SK-N-SH treated with all-trans-retinoic acid at 6 μM for 48 hours (cell line): ENCODE data around the gene GPR183.

Source experiments
- ATAC-seq: fragments of 200-7000 bp; cut with Tn5 transposase; 3 replicates; pipeline ENCODE4 v1.9.1; 2020; ENCODE audit warnings: mild to moderate bottlenecking, moderate library complexity
- ARNTL ChIP-seq: fragments of 450-650 bp; formaldehyde crosslinking; IDR thresholded peaks from 2 replicates; pipeline ENCODE4 v1.5.0; 2020; ENCODE audit warnings: low read depth, mild to moderate bottlenecking, moderate library complexity, borderline replicate concordance
- BACH2 ChIP-seq: fragments of 250-450 bp; sonication (Bioruptor Pico); IDR thresholded peaks from 2 replicates; pipeline ENCODE4 v1.9.0; 2021; ENCODE audit warnings: mild to moderate bottlenecking, borderline replicate concordance
- CREB5 ChIP-seq: fragments of 250-450 bp; sonication (Bioruptor Pico); IDR thresholded peaks from 2 replicates; pipeline ENCODE4 v1.5.1; 2020; ENCODE audit warnings: low read depth, mild to moderate bottlenecking, moderate library complexity
- CSDC2 ChIP-seq: fragments of 250-450 bp; sonication (Bioruptor Pico); IDR thresholded peaks from 2 replicates; pipeline ENCODE4 v1.5.0; 2020; ENCODE audit warnings: mild to moderate bottlenecking, moderate library complexity
- CSRNP3 ChIP-seq: fragments of 250-450 bp; sonication (Bioruptor Pico); IDR thresholded peaks from 2 replicates; pipeline ENCODE4 v1.5.1; 2021; ENCODE audit warnings: mild to moderate bottlenecking, moderate library complexity
- ESRRG ChIP-seq: fragments of 250-450 bp; sonication (Bioruptor Pico); IDR thresholded peaks from 2 replicates; pipeline ENCODE4 v1.6.1; 2021; ENCODE audit warnings: mild to moderate bottlenecking
- GLIS3 ChIP-seq: fragments of 250-450 bp; sonication (Bioruptor Pico); IDR thresholded peaks from 2 replicates; pipeline ENCODE4 v1.5.0; 2020; ENCODE audit warnings: mild to moderate bottlenecking, moderate library complexity
- ISL1 ChIP-seq: fragments of 250-450 bp; sonication (Bioruptor Pico); IDR thresholded peaks from 2 replicates; pipeline ENCODE4 v2.1.2; 2022; ENCODE audit warnings: mild to moderate bottlenecking, moderate library complexity
- OSR1 ChIP-seq: fragments of 250-450 bp; sonication (Bioruptor Pico); IDR thresholded peaks from 2 replicates; pipeline ENCODE4 v1.8.0; 2022; ENCODE audit warnings: moderate library complexity, mild to moderate bottlenecking, inconsistent platforms
- PATZ1 ChIP-seq: fragments of 250-450 bp; sonication (Bioruptor Pico); IDR thresholded peaks from 2 replicates; pipeline ENCODE4 v1.8.0; 2020; ENCODE audit warnings: mild to moderate bottlenecking, moderate library complexity, borderline replicate concordance
- POU6F1 ChIP-seq: fragments of 250-450 bp; sonication (Bioruptor Pico); IDR thresholded peaks from 2 replicates; pipeline ENCODE4 v1.8.0; 2021; ENCODE audit warnings: low read depth, mild to moderate bottlenecking, moderate library complexity, borderline replicate concordance
- PPARA ChIP-seq: fragments of 250-450 bp; sonication (Bioruptor Pico); IDR thresholded peaks from 2 replicates; pipeline ENCODE4 v1.5.0; 2020; ENCODE audit warnings: mild to moderate bottlenecking, borderline replicate concordance
- RARB ChIP-seq: fragments of 250-450 bp; sonication (Bioruptor Pico); IDR thresholded peaks from 2 replicates; pipeline ENCODE4 v1.8.0; 2021; ENCODE audit warnings: mild to moderate bottlenecking, moderate library complexity
- SNAI2 ChIP-seq: fragments of 250-450 bp; sonication (Bioruptor Pico); IDR thresholded peaks from 2 replicates; pipeline ENCODE4 v1.5.0; 2020; ENCODE audit warnings: mild to moderate bottlenecking, moderate library complexity
- TCF4 ChIP-seq: fragments of 250-450 bp; sonication (Bioruptor Pico); IDR thresholded peaks from 2 replicates; pipeline ENCODE4 v1.8.0; 2021; ENCODE audit warnings: mild to moderate bottlenecking, moderate library complexity, borderline replicate concordance
- TOX ChIP-seq: fragments of 250-450 bp; sonication (Bioruptor Pico); IDR thresholded peaks from 2 replicates; pipeline ENCODE4 v1.8.0; 2021; ENCODE audit warnings: mild to moderate bottlenecking, moderate library complexity, borderline replicate concordance
- ZC3H10 ChIP-seq: fragments of 250-450 bp; sonication (Bioruptor Pico); IDR thresholded peaks from 2 replicates; pipeline ENCODE4 v1.5.1; 2021; ENCODE audit warnings: mild to moderate bottlenecking, moderate library complexity
- ZFP3 ChIP-seq: fragments of 250-450 bp; sonication (Bioruptor Pico); IDR thresholded peaks from 2 replicates; pipeline ENCODE4 v1.5.0; 2020; ENCODE audit warnings: mild to moderate bottlenecking, moderate library complexity
- ZFP30 ChIP-seq: fragments of 450-650 bp; formaldehyde crosslinking; IDR thresholded peaks from 2 replicates; pipeline ENCODE4 v1.5.0; 2022; ENCODE audit warnings: mild to moderate bottlenecking, moderate library complexity
- ZNF565 ChIP-seq: fragments of 450-650 bp; formaldehyde crosslinking; conservative IDR thresholded peaks from 2 replicates; pipeline ENCODE4 v1.5.0; 2020; ENCODE audit warnings: low read depth, mild to moderate bottlenecking, moderate library complexity
- ZNF70 ChIP-seq: fragments of 450-650 bp; formaldehyde crosslinking; IDR thresholded peaks from 2 replicates; pipeline ENCODE4 v1.5.0; 2020; ENCODE audit warnings: mild to moderate bottlenecking, moderate library complexity
- ZNF8 ChIP-seq: fragments of 450-650 bp; formaldehyde crosslinking; IDR thresholded peaks from 2 replicates; pipeline ENCODE4 v1.5.0; 2020; ENCODE audit warnings: mild to moderate bottlenecking, moderate library complexity

The GPR183 gene

GRCh38 chr13:99282264-99283231 is 24.7 kb downstream of the GPR183 start:
- ATAC-seq: no peak
- no peak for TF ChIP-seq TCF4 (CRISPR knock-in tag)
- no peak for TF ChIP-seq ZC3H10 (CRISPR knock-in tag)
- no peak for TF ChIP-seq ZNF565
- TF ChIP-seq CSDC2 (CRISPR knock-in tag): no peak
- no peak for TF ChIP-seq SNAI2 (CRISPR knock-in tag)
- TF ChIP-seq PATZ1 (CRISPR knock-in tag): no peak
- TF ChIP-seq ZNF70 (CRISPR knock-in tag): no peak
- TF ChIP-seq ZFP3: no peak
- no peak for TF ChIP-seq TOX (CRISPR knock-in tag)
- TF ChIP-seq PPARA: no peak
- TF ChIP-seq CREB5: no peak
- TF ChIP-seq ARNTL (CRISPR knock-in tag): no peak
- no peak for TF ChIP-seq ISL1 (CRISPR knock-in tag)
- no peak for TF ChIP-seq GLIS3 (CRISPR knock-in tag)

GRCh38 chr13:99281811-99282263 is 25.4 kb downstream of the GPR183 start:
- ATAC-seq: no peak

GRCh38 chr13:99280166-99280565 is 27.0 kb downstream of the GPR183 start:
- TF ChIP-seq OSR1: no peak
- TF ChIP-seq CSDC2 (CRISPR knock-in tag): no peak
- TF ChIP-seq ZNF565: no peak
- no peak for TF ChIP-seq PPARA
- no peak for TF ChIP-seq TOX (CRISPR knock-in tag)
- no peak for TF ChIP-seq ZC3H10 (CRISPR knock-in tag)
- TF ChIP-seq ESRRG (CRISPR knock-in tag): no peak
- TF ChIP-seq CREB5: no peak
- TF ChIP-seq BACH2 (CRISPR knock-in tag): no peak
- no peak for TF ChIP-seq ARNTL (CRISPR knock-in tag)
- no peak for TF ChIP-seq ZFP30
- TF ChIP-seq POU6F1: no peak
- TF ChIP-seq ISL1 (CRISPR knock-in tag): no peak
- no peak for TF ChIP-seq PATZ1 (CRISPR knock-in tag)
- TF ChIP-seq CSRNP3 (CRISPR knock-in tag): no peak
- no peak for TF ChIP-seq ZNF8 (CRISPR knock-in tag)
- TF ChIP-seq RARB (CRISPR knock-in tag): no peak
- TF ChIP-seq SNAI2 (CRISPR knock-in tag): no peak
- no peak for TF ChIP-seq ZNF70 (CRISPR knock-in tag)
- ATAC-seq: no peak

More at GRCh38 chr13:99281811-99282263, 25.4 kb downstream of the GPR183 start:
- TF ChIP-seq GLIS3 (CRISPR knock-in tag) (no peak), ZFP3 (no peak), CREB5 (no peak), TCF4 (CRISPR knock-in tag) (no peak), ISL1 (CRISPR knock-in tag) (no peak), OSR1 (no peak), ZNF8 (CRISPR knock-in tag) (no peak)
